HPDE6-E6E7 (cell line): ENCODE measurements around the gene FHDC1.

Experiments used
- DNase-seq: peaks from one replicate; pipeline ENCODE4 v3.0.0; 2011; ENCODE audit warnings: missing footprints; ENCODE audit errors: extremely low spot score

Gene FHDC1

DNA sequence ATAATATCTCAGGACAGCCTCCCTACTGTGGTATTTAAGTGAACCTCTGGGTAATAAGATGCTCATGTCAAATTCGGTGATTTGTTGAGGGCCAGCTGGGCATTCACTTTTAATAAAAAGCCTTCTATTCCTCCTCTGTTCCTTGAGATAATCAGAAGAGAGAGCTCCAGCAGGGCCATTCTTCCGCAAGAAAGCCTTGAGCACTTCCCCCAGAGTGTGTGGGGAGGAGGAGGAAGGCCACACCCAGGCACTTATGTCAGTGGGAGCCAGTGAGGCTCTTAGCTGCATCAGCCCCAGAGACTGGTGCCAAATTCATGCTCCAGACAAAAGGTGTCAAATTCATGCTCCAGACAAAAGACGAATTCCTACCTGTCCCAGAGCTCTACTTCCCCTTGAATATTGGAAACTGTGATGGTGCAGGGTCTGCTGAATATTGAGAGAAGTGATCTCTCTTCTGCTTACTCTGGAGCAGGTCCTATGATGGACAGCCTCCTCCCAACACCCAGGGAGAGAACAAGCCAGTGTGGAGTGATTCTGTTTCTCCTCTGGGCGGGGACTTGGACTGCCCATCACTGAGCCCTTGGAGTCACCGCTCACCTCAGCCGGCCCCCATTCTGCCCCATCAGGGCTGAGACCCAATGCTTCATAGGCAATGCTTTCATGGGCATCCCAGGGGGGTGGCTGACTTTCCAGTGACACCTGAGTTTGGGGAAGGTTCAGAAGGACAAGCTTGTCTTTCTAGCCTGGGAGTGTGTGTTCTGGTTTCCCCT is 68.1 kb downstream of the FHDC1 start:
- no peak for DNase-seq

DNA sequence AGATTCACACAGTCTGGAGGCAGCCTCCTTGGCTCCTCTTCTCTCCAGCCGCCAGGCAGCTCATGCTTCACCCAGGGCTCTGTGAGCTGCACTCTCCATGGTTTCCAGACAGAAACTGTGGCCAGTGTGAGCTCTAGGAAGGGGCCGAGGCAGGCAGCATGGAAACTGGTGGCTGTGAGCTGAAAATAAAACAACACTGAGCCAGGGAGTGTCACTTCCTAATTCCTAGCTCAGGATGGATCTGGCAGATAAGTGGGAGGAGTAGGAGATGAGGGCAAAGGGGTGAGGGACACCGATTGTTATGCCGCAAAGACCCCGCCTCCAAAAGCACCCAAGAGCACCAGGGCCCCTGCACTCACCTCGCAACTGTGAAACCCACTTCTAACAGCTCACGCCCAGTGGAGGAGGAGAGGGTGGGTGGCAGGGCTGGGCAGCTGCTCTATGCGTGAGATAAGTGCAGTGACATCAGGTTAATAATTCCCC is 69.8 kb downstream of the FHDC1 start:
- no peak for DNase-seq

DNA sequence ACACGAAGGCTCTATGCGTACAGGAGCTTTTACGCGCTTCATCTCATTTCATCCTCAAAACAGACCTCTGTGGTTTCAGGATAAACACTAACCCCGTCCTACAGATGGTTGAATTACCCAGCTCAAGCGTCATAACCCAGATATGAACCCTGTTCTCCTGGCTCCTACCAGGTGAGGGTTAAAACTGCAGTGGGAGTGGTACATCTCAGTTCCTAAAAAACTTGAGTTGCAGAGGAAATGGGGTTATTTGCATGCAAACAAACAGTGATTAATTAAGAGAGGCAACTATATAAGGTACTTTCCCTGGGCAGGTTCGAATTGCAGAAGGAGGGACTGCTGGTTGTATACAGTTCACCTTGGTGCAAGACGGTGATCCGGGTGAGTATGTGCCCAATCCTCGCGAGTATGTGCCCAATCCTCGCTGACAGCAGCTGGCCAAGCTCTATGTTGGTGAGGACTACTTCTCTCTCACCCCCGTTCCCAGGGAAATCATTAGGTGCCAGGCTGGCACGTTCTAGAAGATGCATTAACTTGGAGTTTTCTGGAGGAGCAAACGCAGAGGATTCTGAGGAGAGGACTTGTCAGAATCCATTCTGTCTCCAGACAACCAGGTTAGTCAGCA is 72.6 kb downstream of the FHDC1 start:
- no peak for DNase-seq

DNA sequence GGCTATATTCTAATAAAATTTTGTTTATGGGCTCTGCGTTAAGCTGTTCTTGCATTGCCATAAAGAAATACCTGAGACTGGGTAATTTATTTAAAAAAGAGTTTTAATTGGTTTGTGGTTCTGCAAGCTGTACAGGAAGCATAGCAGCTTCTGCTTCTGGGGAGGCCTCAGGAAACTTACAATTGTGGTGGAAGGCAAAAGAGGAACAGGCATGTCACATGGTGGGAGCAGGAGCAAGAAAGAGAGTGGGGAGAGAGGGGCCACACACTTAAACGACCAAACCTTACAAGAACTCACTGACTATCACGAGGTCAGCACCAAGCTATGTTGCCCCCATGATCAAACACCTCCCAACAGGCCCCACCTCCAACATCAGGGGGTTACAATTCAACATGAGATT is 74.0 kb downstream of the FHDC1 start:
- no peak for DNase-seq

DNA sequence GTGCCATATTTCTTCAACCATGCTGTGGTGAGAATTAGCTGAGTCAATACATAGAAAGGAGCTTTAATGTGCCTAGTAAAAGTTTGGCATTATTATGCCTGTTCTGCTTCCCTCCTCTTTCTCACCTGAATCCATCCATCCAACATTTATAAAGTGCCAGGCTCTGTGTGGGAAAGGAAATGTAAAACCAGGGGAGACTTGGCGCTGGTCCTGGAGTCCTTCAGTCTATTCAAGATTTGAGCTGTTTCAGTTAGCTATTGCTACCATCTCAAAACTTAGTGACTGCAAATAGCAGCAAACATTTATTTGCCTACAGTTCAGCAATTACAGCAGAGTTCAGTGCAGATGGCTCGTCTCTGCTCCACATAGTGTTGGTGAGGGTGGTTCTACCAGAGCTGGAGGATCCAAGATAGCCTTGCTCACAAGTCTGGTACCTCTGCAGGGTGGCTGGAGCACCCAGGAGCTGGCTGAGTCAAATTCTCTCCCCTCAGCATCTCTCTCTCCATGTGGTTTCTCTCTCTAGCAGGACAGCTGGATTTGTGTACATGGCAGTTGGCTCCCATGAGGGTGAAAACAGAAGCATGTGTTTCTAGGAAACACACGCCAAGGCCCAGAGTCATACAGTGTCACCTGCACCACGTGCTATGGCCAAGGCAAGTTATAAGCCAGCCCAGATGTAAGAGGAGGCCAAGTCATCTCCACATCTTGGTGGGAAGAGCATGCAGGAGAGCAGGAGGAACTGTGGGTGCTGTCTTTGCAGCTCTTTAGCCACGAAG is 77.3 kb downstream of the FHDC1 start:
- no peak for DNase-seq

DNA sequence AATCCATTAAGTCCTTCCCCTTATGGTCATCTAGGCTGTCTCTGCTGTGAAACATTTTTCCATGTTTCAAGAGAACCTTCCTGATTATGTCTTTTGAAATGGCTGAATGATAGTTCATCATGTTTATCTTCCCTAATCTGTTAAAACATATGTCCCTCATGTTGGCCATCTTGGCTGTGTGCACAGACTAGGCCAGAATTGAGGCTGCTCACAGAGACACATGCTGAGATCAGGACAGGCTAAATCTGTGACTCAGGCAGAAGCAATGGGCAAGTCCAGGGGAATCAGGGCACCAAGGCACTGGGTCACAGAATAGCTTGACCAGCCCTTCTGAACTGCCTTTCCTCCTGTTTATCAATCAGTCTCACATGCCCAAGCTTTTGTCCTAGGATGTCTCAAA is 78.3 kb downstream of the FHDC1 start:
- DNase-seq = no peak

DNA sequence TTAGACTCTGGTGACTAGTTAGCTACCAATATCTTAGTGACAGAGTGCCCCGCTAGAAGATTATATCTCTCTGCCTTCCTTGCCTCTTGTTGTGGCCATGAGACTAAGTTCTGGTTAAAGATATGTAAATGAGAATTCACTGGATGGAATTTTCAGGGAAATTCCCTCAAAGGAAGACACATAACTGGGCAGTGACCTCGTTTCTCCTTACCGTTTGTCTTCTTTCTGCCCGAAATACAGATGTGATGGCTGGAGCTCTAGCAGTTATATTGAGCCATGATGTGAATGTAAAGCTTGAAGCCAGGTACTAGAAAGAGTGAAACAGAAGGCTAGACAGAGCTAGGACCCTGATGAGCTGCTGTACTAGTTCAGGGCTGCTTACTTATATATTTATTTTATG is 80.5 kb downstream of the FHDC1 start:
- no peak for DNase-seq

DNA sequence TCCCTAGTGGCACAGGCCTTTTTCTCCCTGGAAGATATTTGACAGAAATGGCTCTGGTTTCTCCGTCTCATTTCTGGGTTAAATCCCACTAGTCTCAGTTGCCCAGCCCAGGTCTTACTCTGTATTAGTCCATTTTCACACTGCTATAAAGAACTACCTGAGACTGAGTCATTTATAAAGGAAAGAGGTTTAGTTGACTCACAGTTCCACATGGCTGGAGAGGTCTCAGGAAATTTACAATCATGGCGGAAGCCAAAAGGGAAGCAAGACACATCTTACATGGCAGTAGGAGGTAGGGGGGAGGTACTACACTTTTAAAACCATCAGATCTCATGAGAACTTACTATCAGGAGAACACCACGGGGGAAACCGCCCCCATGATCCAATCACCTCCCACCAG is 81.9 kb downstream of the FHDC1 start:
- no peak for DNase-seq

DNA sequence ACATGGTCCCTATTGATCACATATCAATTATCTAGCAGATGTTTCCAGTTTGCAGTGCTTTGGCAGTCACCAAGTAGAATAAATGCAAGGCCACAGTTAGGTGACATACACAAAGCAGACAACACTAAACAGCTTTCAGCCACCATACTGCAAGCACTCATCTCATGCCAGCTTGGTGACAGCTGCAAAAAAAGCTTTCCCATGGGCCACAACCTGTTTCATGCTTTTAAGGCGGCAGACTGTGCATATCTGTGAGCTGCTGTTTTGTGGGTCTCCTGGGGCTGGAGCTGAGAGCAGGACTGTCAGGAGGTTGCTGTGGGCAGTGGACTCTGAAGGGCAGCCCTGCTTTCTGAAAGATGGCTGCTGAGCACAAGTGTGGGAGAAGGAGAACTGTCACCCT is 82.6 kb downstream of the FHDC1 start:
- DNase-seq = no peak

DNA sequence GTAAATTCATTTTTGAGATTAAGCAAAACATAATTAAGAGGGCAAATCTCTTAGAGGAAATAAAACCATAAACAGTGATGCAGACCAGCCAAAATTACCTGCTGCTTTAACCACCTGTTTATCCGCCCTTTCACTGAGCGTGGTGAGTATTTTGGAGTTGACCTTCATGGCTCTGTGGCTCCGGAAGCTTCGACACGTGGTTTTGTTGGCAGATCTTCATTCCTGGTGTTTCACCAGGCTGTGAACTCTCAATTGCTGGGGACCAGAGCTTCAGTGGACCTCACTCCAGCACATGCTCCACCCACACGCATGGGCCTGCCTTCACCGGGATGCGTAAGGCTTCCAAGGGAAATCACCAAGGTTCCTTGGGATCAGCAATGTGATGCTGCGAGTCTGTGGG is 83.8 kb downstream of the FHDC1 start:
- no peak for DNase-seq

DNA sequence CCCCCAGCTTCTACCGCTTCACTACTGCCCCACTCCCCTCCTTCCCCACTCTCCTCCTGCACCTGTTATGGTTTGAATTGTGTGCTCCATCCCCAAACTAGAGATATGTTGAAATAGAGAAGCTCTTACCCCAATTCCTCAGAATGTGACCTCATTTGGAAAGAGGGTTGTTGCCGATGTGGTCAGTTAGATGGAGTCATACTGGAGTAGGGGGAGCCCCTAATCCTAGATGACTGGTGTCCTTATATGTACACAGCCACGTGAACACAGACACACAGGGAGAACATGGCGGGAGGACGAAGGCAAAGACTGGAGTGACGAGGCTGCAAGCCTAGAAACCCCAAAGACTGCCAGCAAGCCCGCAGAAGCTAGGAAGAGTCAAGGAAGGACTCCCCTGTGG is 84.3 kb downstream of the FHDC1 start:
- no peak for DNase-seq

DNA sequence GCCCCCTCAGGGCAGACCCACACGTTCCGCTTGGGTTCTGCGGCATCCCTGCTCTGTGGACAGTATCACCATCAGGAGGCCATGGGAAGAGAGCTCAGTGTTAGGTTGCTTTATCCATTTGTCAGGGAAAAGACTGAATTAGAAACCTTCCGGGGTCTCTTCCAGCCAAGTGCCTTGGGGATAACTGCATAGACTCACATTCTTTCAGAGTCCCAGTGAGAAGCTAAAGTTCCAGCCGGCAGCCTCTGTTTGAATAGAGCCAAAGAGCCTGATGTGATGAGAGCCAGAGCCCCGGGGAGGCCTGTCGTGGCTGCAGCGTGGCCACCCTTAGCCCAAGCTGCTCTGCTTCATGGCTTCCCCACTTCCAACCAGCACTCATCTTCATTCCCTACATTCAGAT is 85.2 kb downstream of the FHDC1 start:
- DNase-seq = no peak

DNA sequence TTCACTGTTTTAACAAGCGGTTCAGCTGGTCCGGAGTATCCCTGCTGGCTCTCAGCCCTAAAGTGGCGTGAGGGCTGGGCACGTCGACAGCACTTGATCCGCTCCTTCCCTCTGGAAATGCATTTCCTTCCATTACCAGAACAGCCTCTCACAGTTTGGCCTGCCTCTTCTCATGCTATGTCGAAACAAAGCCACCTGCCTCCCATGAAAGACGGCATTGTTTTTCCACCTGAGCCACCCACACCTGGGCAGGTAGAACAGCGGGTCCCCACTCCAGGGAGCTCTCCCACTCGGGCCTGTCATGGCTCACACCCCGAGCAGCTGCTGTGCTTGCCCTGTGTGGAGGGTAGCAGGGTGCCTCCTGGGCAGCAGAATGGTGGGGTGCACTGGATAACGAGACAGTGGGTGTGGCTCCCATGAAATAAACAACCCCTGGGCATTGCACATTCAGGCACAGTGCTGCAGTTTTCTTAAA is 86.2 kb downstream of the FHDC1 start:
- DNase-seq = no peak

DNA sequence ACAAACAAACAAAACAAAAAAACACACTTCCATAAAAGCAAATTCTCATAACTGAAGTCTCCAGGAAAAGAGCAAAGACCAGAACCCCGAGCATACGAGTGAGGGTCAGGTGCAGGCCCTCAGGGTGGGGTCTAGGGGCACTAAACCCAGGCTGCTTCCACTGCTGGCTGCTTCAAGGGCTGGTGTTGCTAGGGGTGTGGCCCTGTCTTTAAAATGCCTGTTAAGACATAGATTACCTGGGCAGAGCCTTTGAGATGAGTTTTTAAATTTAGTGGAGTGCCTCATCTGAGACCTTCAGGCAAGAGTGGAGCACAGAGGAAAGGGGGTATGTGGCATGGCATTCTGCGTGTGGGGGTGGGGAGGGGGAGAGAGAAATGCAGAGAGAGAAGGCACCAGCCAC is 87.0 kb downstream of the FHDC1 start:
- peak; percentile 20 for DNase-seq

DNA sequence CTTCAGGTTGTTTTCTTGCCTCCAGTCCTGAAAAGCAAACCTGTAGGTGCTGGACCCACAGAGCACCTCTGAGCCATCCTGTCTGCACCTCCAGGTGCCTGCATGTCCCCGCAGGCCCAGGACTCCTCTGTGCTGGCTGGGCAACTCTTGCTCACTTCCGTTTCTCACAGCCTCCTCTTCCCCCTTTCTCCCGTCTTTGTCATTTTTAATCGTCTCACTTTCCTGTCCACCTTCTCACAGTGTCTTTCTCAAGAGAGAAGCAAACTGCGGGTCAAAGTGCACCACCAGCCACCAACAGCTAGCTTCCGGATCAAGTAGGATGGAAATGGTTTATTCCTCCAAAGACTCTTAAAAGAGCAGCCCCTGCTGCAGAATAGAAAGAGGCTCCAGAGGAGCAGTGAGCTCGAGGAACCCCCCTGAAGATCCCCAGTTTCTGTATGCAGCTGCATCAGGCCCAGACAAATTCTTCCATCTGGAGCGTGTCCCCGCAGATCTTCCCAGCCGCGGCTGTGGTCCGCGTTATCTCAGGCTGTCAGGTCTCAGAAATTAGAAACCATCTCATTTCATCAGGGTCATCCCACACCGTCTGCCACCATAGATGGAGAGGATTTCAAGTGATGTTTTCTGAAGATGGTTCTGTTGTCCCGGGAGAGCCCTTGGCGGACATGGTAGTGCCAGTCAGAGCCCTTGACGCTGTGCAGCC is 87.7 kb downstream of the FHDC1 start:
- peak; percentile 93 for DNase-seq

DNA sequence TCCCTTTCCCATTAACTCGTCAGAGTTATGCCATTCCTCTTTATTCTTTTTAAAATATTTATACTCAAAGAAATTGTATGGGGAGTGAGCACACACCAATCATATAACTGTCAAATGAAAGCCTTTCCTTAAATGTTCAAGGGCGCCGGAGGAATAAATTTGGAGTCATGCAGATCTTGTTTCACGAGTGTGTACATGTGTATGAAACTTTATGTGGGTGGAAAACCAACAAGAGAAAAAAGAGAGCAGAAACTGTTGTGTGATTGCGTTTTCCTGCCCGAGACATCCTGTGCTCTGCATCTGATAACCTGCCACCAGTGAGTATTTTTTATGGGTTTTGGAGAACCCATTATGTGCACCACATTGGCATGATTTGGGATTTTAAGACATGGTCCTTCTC is 88.3 kb downstream of the FHDC1 start:
- no peak for DNase-seq

DNA sequence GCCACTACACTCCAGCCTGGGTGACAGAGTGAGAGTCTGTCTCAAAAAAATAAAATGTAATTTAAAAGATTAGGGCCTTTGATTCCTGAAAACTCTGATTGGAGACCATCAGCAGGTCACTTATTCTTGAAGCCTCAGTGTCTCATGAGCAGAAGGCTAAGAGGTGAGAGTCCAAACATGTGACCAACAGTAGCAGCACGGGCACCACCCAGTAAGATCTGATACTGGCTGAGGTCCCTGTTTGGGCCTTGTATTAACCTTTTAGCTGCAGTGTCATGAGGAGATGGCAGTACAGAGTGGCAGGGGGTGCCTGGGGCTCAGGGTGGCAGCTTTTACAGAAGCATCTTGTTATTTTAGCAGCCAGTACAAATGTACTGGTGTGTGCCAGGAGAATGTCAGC is 89.3 kb downstream of the FHDC1 start:
- no peak for DNase-seq

DNA sequence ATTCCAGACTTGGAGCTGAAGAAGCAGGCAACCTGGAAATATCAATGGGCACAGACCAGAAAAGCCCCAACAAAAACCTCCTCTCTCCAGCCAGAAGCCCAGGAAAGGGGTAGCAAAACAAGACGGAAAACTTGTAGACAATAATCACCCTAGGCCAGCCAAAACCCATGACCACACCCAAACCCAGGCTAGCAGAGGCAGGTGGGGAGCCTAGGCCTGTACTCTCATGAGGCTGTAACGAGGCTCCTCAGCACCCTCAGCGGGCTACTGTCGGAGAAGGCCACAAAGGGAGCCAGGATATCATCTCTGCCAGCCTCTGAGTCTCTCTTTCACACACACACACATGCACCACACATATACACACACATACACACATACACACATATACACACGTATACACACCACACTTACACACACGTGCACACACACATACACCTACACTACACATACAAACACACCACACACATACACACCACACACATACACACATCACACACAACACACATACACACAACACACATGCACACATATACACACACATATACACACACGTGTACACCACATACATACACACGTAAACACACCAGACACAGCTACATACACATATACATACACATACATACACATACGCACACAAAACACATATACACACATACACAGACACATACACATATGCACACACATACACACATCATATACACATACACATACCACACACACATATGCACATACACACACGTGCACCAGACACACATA is 90.6 kb downstream of the FHDC1 start:
- DNase-seq = no peak

DNA sequence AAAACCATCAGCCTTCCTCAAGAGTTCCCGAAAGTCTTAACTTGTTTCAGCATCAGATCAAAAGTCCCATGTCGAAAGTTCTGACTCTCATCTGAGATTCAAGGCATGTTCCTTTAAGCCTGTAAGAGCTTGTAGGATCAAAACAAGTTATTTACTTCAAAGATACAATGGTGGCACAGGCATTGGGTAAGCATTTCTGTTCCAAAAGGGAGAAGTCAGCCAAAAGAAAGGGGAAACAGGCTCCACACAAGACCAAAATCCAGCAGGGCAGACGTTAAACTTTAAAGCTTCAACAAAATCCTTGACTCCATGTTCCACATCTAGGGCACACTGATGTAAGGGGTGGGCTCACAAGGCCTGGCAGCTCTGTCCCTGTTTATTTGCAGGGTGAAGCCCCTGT is 91.7 kb downstream of the FHDC1 start:
- DNase-seq = no peak

DNA sequence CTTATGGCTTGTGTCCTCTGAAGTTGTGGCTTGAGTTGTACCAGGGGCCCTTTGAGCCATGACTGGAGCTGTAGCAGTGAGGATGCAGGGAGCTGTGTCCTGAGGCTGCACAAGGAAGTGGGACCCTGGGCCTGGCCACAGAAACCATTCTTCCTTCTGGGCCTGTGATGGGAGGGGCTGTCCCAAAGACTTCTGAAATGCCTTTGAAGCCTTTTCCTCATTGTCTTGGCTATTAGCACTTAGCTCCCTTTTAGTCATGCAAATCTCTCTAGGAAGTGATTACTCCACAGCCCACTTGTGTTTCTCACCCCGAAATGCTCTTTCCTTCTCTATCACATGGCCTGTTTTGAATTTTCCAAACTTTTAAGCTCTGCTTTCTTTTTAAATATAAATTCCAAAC is 92.4 kb downstream of the FHDC1 start:
- DNase-seq = no peak
